Measurements from ENCODE around the gene CEP350.

CEP350 gene

DNA sequence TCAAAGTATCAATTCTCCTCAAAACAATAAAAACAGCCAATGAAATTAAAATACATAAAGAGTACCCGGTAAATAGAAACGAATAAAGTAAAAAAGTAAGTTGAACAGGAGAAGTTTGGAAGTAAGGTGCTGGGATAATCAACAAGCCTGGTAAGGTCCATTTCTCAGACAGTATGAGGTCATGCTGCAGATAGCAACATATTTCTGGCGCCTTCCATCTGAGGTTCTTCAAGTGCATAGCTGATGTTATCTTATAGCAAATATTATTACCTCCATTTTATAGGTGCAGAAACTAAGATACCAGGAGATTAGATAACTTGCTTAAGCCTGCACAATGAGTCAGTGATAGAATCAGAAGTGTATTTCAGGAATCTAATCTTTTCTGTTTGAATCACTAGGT lies 23.7 kb upstream of the CEP350 start:
- no peak overlapping the region for H3K4me3 ChIP-seq (ENCODE audit: low read depth, low read length, poor library complexity, severe bottlenecking)
- H3K27me3 ChIP-seq (ENCODE audit: insufficient read depth, low read length): no peaks in the 10 kb centered on the region
- no peaks in the 10 kb centered on the region for H3K9me2 ChIP-seq (ENCODE audit: low read depth, low read length)
- no peaks in the 10 kb centered on the region for H3K79me2 ChIP-seq (ENCODE audit: insufficient read depth, low read length)
- no peaks in the 10 kb centered on the region for H3K9me3 ChIP-seq (ENCODE audit: low read length)
- H3K4me2 ChIP-seq (ENCODE audit: low read length): no peak overlapping the region
- no peaks in the 10 kb centered on the region for H3K4me1 ChIP-seq (ENCODE audit: insufficient read depth, low read length, severe bottlenecking)
- H3K27ac ChIP-seq (ENCODE audit: low read depth, low read length, poor library complexity, severe bottlenecking): no peak overlapping the region
- no peaks in the 10 kb centered on the region for H4K20me1 ChIP-seq (ENCODE audit: insufficient read depth, low read length)
- TF ChIP-seq, protein P1, sequence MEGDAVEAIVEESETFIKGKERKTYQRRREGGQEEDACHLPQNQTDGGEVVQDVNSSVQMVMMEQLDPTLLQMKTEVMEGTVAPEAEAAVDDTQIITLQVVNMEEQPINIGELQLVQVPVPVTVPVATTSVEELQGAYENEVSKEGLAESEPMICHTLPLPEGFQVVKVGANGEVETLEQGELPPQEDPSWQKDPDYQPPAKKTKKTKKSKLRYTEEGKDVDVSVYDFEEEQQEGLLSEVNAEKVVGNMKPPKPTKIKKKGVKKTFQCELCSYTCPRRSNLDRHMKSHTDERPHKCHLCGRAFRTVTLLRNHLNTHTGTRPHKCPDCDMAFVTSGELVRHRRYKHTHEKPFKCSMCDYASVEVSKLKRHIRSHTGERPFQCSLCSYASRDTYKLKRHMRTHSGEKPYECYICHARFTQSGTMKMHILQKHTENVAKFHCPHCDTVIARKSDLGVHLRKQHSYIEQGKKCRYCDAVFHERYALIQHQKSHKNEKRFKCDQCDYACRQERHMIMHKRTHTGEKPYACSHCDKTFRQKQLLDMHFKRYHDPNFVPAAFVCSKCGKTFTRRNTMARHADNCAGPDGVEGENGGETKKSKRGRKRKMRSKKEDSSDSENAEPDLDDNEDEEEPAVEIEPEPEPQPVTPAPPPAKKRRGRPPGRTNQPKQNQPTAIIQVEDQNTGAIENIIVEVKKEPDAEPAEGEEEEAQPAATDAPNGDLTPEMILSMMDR (IDR thresholded peaks at IDR 0.05; ENCODE audit: low read length): no peak
- no peak for TF ChIP-seq EZH2 (IDR thresholded peaks at IDR 0.05; ENCODE audit: borderline replicate concordance, low read length)
- no peak overlapping the region for H2AFZ ChIP-seq (ENCODE audit: low read length)
- no peaks in the 10 kb centered on the region for H3K36me3 ChIP-seq (ENCODE audit: insufficient read depth, low read length)
- no peaks in the 10 kb centered on the region for H3F3A ChIP-seq (ENCODE audit: insufficient read depth, low read length)
- no peak overlapping the region for H3K9ac ChIP-seq (ENCODE audit: low read length)

- no peaks in the 10 kb centered on the region for H3K4me1 ChIP-seq (ENCODE audit: insufficient read depth, low read length, severe bottlenecking)
- no peak overlapping the region for H2AFZ ChIP-seq (ENCODE audit: low read length)
These were observed 21.4 kb upstream of the CEP350 start for GRCh38 chr1:179933219-179933618.

DNA sequence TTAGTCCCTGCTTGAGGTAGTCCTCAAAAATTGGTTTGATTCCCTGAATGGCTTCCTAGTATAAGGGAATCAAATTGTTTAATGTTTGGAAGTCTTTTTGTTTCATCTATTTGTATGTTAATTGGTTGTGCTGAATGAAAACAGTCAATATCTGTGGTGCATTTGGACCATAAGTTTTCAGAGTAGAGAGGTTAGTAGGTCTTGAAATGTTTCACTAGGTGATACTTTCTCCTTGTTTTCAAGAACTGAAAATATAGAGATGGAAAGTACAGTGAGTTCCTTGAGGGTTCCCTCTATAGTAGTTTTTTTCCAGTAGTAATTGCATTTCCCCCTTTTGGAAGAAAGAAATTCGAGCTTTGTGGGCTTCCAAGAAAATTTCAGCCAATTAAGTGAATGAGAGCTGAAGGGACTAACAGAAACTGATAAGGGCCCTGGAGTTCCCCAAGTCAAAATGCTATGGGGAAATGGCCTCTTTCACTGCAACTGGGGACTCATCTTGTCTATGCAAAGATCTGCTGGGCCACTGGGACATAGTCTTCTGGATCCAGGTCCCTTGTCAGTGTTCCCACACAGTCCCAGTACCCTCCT lies 18.6 kb upstream of the CEP350 start:
- Histone ChIP-seq H3K36me3 (ENCODE audit: insufficient read depth, low read length) (no peaks in the 10 kb centered on the region), H3K9ac (ENCODE audit: low read length) (no peak overlapping the region), H3K4me2 (ENCODE audit: low read length) (no peak overlapping the region), H3K4me1 (ENCODE audit: insufficient read depth, low read length, severe bottlenecking) (no peaks in the 10 kb centered on the region), H3K9me3 (ENCODE audit: low read length) (no peaks in the 10 kb centered on the region), H3K79me2 (ENCODE audit: insufficient read depth, low read length) (no peaks in the 10 kb centered on the region), H3K27me3 (ENCODE audit: insufficient read depth, low read length) (no peaks in the 10 kb centered on the region), H2AFZ (ENCODE audit: low read length) (no peak overlapping the region), H3K9me2 (ENCODE audit: low read depth, low read length) (no peaks in the 10 kb centered on the region), H3K27ac (ENCODE audit: low read depth, low read length, poor library complexity, severe bottlenecking) (no peak overlapping the region), H3F3A (ENCODE audit: insufficient read depth, low read length) (no peaks in the 10 kb centered on the region), H4K20me1 (ENCODE audit: insufficient read depth, low read length) (no peaks in the 10 kb centered on the region), H3K4me3 (ENCODE audit: low read depth, low read length, poor library complexity, severe bottlenecking) (no peak overlapping the region)
- TF ChIP-seq, protein P1 (IDR thresholded peaks at IDR 0.05; ENCODE audit: low read length): no peak
- no peak for TF ChIP-seq EZH2 (IDR thresholded peaks at IDR 0.05; ENCODE audit: borderline replicate concordance, low read length)

More at GRCh38 chr1:179933219-179933618, 21.4 kb upstream of the CEP350 start:
- Histone ChIP-seq H3K36me3 (ENCODE audit: insufficient read depth, low read length) (no peaks in the 10 kb centered on the region), H3K27ac (ENCODE audit: low read depth, low read length, poor library complexity, severe bottlenecking) (no peak overlapping the region), H3K9me2 (ENCODE audit: low read depth, low read length) (no peaks in the 10 kb centered on the region), H3K27me3 (ENCODE audit: insufficient read depth, low read length) (no peaks in the 10 kb centered on the region), H3K4me2 (ENCODE audit: low read length) (no peak overlapping the region), H3K4me3 (ENCODE audit: low read depth, low read length, poor library complexity, severe bottlenecking) (no peak overlapping the region), H3K79me2 (ENCODE audit: insufficient read depth, low read length) (no peaks in the 10 kb centered on the region), H3K9me3 (ENCODE audit: low read length) (no peaks in the 10 kb centered on the region), H3K9ac (ENCODE audit: low read length) (no peak overlapping the region), H4K20me1 (ENCODE audit: insufficient read depth, low read length) (no peaks in the 10 kb centered on the region), H3F3A (ENCODE audit: insufficient read depth, low read length) (no peaks in the 10 kb centered on the region)
- no peak for TF ChIP-seq EZH2 (IDR thresholded peaks at IDR 0.05; ENCODE audit: borderline replicate concordance, low read length)

DNA sequence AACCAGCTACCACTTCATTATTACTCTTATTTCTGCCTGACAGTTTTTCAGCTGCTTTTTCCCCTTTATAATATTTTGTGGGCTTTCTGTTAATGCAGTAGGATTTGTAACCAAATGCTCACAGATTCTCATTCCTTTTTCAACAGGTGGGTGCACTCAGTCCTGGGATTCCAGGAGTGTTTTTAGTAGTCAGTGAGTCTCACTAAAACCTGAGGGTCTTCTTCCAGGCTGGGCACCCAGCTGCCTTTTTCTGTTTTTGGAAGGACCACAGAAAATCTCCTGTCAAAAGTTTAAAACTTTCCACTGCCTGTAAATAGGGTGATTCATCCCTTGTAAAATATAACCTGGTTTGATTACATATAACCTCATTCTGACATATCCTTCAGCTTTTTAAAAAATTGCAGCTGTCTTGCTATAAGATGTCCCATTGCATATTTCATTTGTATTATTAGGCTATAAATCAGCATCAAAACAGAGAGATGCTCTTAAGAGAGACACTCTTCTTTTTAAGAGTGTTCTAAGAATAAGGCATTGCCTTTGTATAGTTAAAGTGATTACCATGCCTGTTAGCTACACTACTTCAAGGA lies 16.8 kb upstream of the CEP350 start:
- H3F3A ChIP-seq (ENCODE audit: insufficient read depth, low read length): no peaks in the 10 kb centered on the region
- H3K27ac ChIP-seq (ENCODE audit: low read depth, low read length, poor library complexity, severe bottlenecking): no peak overlapping the region
- TF ChIP-seq, protein P1 (IDR thresholded peaks at IDR 0.05; ENCODE audit: low read length): no peak
- TF ChIP-seq EZH2 (IDR thresholded peaks at IDR 0.05; ENCODE audit: borderline replicate concordance, low read length): no peak
- H3K27me3 ChIP-seq (ENCODE audit: insufficient read depth, low read length): no peaks in the 10 kb centered on the region
- H3K79me2 ChIP-seq (ENCODE audit: insufficient read depth, low read length): no peaks in the 10 kb centered on the region
- H3K9ac ChIP-seq (ENCODE audit: low read length): no peak overlapping the region
- H4K20me1 ChIP-seq (ENCODE audit: insufficient read depth, low read length): no peaks in the 10 kb centered on the region
- no peaks in the 10 kb centered on the region for H3K36me3 ChIP-seq (ENCODE audit: insufficient read depth, low read length)
- H2AFZ ChIP-seq (ENCODE audit: low read length): no peak overlapping the region
- H3K9me2 ChIP-seq (ENCODE audit: low read depth, low read length): no peaks in the 10 kb centered on the region
- H3K4me1 ChIP-seq (ENCODE audit: insufficient read depth, low read length, severe bottlenecking): no peaks in the 10 kb centered on the region
- no peaks in the 10 kb centered on the region for H3K9me3 ChIP-seq (ENCODE audit: low read length)
- H3K4me2 ChIP-seq (ENCODE audit: low read length): no peak overlapping the region
- no peak overlapping the region for H3K4me3 ChIP-seq (ENCODE audit: low read depth, low read length, poor library complexity, severe bottlenecking)
